GM18873 (cell line): ENCODE data around the gene ATP8A1.

Experiments used
- ATAC-seq: cut with Tn5 transposase; IDR thresholded peaks from one replicate; pipeline ENCODE4 v1.9.1; 2021; ENCODE audit warnings: mild to moderate bottlenecking, moderate library complexity, moderate number of reproducible peaks; ENCODE audit not compliant: unreplicated experiment, low FRiP score

ATP8A1 gene

GRCh38 chr4:42628740-42629139, 28.2 kb downstream of the ATP8A1 start:
- no peak for ATAC-seq

- peak; percentile 94 for ATAC-seq
Measured at GRCh38 chr4:42627885-42628646, 28.8 kb downstream of the ATP8A1 start.

GRCh38 chr4:42626629-42627146, 30.2 kb downstream of the ATP8A1 start:
- ATAC-seq, result no peak

DNA sequence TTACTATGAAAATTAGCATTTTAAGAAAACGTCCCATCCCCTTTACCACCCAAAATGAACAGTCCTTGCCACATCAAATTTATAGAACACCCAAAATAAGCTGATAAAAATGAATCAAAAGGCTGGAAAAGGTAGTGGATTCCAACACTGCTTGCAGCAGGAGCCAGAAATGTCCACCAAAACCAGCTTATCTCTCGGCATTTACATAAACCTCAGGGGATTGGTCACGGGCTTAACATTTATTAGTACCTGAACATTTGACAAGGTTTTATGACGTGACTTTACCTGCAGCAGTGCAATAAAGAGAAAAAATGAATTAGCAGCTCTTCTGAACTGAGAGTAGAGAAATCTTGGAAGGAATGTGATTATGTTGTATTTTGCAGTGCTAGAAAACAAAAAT, 31.6 kb downstream of the ATP8A1 start:
- ATAC-seq, result no peak

DNA sequence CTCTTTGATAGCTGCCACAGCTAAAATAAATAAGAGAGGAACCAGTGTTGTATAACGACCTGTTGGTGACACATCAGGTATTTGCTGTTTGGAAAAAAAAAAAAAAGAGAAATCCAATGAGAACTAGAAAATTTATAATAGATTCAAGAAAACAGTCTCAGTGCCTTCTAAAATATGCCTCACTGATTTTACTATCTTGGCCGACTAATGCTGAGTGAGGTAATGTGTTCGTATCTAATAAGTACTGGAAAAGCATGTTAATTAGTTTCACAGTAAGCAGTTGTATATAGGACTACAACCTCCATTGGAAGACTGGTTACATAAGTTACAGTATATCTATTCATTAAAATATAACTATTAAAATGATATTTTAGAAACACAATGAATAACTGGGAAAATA, 32.4 kb downstream of the ATP8A1 start:
- no peak for ATAC-seq

DNA sequence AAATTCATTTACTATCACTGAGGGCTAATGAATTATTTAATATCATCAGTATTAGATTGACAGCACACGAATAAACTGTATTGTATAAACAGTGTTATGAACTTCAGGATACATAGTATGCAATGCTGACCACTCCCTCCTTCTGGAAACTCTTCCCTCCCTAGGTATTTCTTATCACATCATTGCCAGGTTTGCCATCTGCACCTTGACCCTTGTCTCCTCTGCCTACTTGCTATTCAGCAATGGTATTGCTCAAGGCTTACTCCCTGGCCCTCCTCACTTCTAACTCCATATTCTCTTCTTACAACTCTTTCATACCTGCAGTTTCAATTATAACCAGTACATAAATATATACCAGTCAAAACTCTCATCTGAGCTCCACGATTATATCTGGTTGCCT, 38.9 kb downstream of the ATP8A1 start:
- ATAC-seq, result no peak

GRCh38 chr4:42617030-42617429, 39.9 kb downstream of the ATP8A1 start:
- ATAC-seq, result no peak

- no peak for ATAC-seq
Measured at GRCh38 chr4:42616572-42616971, 40.3 kb downstream of the ATP8A1 start.

- ATAC-seq, result no peak
Measured at GRCh38 chr4:42615131-42615763, 41.7 kb downstream of the ATP8A1 start.

GRCh38 chr4:42612898-42613297, 44.0 kb downstream of the ATP8A1 start:
- no peak for ATAC-seq

DNA sequence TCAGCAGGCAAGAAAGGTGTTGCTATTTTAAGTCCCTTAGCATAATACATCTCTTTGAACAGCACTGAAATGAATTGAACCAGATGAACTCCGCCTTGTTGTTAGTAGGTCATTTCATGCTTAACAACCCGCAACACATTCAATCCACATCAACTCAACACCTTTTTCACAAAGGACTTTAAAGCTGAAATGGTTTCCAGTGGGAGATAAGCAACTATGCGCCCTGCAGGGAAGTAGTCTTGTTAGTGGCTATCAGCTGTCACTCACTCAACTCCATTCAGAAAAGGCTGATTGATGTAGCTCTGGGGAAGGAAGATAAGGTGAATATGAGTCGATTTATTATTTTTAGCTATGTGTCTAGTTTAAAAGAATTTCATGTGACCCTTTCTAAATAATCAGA, 46.0 kb downstream of the ATP8A1 start:
- ATAC-seq, result no peak

DNA sequence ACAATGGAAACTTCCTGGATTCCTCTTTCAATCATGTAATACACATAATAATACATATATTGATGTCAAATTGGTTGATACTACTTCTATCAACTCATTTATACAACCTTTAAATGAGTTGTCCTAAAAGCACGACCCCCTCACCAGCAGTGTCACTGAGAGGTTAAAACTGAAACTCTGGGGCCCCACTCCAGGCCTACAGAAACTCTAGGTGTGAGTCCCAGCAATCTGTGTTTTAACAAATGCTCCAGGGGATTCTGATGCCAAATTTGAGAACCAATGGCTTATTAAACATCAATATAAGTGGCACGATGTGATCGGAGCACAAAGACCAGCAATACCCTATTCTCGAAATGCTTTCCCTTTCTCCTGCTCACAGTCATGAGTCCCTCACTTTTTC, 47.9 kb downstream of the ATP8A1 start:
- no peak for ATAC-seq

- ATAC-seq, result no peak
Measured at GRCh38 chr4:42608551-42608950, 48.4 kb downstream of the ATP8A1 start.

DNA sequence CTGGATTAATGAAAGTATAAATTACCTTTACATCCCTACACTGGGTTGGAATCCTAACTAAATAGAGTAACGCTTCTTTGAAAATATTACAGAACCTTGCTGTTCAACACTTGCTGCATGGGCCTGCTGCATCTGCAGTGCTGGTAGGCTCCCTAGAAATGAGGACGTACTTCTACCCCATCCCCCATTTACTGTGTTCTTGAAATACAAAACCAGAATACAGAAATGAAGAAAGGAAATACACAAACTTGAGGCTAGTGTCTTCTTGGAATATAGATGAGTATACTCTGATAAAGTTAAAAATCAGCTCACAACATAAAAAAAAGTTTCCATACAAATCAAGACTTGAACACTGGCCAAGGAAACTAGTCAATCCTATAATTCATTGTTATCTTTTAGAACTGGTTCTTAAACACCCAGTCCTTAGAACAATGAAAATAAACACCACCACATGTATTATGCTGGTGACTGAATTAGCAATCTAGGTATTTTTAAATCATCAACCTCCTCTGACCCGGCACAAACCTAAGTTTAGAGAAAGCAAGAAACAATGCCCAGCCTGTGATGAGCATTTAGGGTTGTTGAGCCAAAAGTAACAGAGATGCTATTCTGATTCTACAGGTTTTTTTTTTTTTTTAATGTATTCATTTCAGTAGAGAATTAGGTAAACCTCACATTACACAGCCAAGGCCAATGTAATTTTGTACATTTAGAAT, 49.7 kb downstream of the ATP8A1 start:
- no peak for ATAC-seq

DNA sequence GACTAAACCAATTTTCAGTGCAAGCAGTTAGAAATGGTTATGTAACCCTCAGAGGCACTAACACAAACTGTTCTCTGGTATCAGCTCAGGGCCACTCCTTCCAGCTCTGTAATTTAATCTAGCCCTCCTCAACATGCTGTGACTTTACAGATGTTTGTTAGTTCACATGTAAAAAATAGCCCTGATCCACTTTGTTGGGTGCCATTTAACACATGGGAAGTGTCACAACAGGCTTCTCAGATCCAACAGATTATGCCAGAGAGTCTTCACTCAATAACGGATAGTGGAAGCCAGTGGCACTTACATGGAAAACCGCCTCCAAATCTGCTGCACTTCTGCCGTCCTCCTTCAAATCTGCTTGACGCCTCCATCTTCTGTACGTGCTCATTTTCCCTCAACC, 51.6 kb downstream of the ATP8A1 start:
- no peak for ATAC-seq

DNA sequence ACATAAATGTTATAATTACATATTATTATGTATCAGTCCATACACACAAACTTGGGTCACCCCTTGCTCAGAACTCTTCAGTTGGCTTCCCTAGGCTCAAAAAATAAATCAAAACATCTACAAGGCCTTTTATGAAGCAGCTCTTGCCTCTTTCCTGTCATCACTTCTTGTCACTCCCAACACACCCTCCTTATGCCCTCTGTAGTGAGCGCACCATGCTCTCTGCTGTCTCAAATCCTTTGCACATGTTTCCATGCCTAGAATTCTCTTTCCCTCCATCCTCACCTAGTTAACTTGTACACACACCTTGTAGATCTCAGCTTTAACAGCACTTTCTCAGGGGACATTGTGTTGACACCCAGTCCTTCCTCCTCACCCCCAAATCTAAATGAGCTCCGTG, 53.0 kb downstream of the ATP8A1 start:
- no peak for ATAC-seq

GRCh38 chr4:42600578-42600977, 56.3 kb downstream of the ATP8A1 start:
- no peak for ATAC-seq

GRCh38 chr4:42596918-42597317, 60.0 kb downstream of the ATP8A1 start:
- peak; percentile 82 for ATAC-seq

GRCh38 chr4:42594888-42595287, 62.0 kb downstream of the ATP8A1 start:
- ATAC-seq, result no peak

- no peak for ATAC-seq
Measured at GRCh38 chr4:42588909-42589308, 68.0 kb downstream of the ATP8A1 start.

DNA sequence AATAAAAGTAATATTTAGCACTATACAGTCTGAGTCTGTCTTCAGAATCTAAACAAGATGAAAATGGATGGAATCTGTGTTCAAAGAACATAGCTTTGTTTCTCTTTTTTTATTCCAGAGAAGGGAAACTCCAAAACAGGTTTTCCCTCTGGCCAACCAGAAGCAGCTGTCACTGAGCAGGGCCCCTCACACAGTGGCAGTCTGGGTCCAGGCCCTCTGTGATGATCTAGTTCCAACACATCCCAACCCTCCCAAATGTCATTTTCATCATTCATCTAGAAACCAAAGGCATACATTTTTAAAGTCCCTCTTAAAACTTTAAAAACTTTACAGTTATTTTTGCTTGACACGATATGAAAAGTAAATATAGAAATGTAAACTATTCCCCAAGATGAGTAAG, 70.1 kb downstream of the ATP8A1 start:
- ATAC-seq, result no peak
